C4-2B (cell line): ENCODE measurements around the gene MYO1H.

Experiments used
- CTCF ChIP-seq: fragments of 450-650 bp; conservative IDR thresholded peaks from 2 replicates; pipeline ENCODE4 v1.5.1; 2017; ENCODE audit warnings: mild to moderate bottlenecking
- ZFX ChIP-seq: fragments of 450-650 bp; IDR thresholded peaks from 2 replicates; pipeline ENCODE4 v1.6.1; 2017

- TF ChIP-seq CTCF (no peak), ZFX (no peak)
Observed at GRCh38 chr12:109481863-109482262, 134.2 kb downstream of the MYO1H start.
